ENCODE results near the gene RNF34.

The RNF34 gene

GRCh38 chr12:121365416-121366062 is 34.4 kb upstream of the RNF34 start:
- TF ChIP-seq POLR2AphosphoS5 (IDR thresholded peaks at IDR 0.05; ENCODE audit: low read depth, low read length) (no peak), TAF1 (IDR thresholded peaks at IDR 0.05; ENCODE audit: borderline replicate concordance, insufficient read depth, low read length) (no peak), REST (IDR thresholded peaks at IDR 0.05; ENCODE audit: insufficient read depth in 1 of 2, low read depth in 2 of 2, low read length in 2 of 2) (no peak), SIN3A (IDR thresholded peaks at IDR 0.05; ENCODE audit: borderline replicate concordance, insufficient read depth, low read length) (no peak), FOXP2 (optimal IDR thresholded peaks at IDR 0.05; ENCODE audit: borderline replicate concordance, extremely low read depth, extremely low read length, insufficient read depth) (no peak)

DNA sequence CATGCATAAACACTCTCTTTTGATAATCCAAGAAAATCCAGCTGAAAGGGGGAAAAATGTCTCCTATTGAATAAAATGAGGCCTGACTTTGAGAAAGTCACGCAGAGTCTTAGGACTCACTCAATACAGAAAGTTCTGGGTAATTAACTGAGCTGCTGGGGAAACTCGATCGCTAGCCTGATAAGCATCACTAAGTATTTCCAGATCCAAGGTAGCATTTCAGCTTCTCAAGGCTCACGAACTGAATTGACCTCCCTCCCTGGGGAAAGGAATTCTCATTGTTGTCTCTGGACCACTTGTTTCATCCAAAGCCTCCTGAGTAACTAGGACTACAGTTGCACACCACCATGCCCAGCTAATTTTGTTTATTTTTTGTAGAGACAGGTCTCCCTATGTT is 33.9 kb upstream of the RNF34 start:
- no peak for TF ChIP-seq POLR2AphosphoS5 (IDR thresholded peaks at IDR 0.05; ENCODE audit: low read depth, low read length)
- no peak for TF ChIP-seq SIN3A (IDR thresholded peaks at IDR 0.05; ENCODE audit: borderline replicate concordance, insufficient read depth, low read length)
- no peak for TF ChIP-seq FOXP2 (optimal IDR thresholded peaks at IDR 0.05; ENCODE audit: borderline replicate concordance, extremely low read depth, extremely low read length, insufficient read depth)
- no peak for TF ChIP-seq TAF1 (IDR thresholded peaks at IDR 0.05; ENCODE audit: borderline replicate concordance, insufficient read depth, low read length)
- no peak for TF ChIP-seq REST (IDR thresholded peaks at IDR 0.05; ENCODE audit: insufficient read depth in 1 of 2, low read depth in 2 of 2, low read length in 2 of 2)

DNA sequence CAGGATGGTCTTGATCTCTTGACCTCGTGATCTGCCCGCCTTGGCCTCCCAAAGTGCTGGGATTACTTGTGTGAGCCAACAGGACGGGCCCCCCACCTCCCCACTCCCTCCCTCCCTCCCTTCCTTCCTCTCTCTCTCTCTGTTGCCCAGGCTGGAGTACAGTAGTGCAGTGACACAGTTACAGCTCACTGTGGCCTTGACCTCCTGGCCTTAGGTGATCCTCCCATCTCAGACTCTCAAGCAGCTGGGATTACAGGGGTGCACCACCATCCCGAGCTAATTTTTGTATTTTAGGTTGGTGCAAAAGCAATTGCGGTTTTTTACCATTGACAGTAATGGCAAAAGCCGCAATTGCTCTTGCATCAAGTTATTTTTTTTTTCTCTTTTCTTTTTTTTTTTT is 28.5 kb upstream of the RNF34 start:
- TF ChIP-seq FOXP2 (optimal IDR thresholded peaks at IDR 0.05; ENCODE audit: borderline replicate concordance, extremely low read depth, extremely low read length, insufficient read depth): no peak
- no peak for TF ChIP-seq REST (IDR thresholded peaks at IDR 0.05; ENCODE audit: insufficient read depth in 1 of 2, low read depth in 2 of 2, low read length in 2 of 2)
- TF ChIP-seq TAF1 (IDR thresholded peaks at IDR 0.05; ENCODE audit: borderline replicate concordance, insufficient read depth, low read length): no peak
- TF ChIP-seq POLR2AphosphoS5 (IDR thresholded peaks at IDR 0.05; ENCODE audit: low read depth, low read length): no peak
- TF ChIP-seq SIN3A (IDR thresholded peaks at IDR 0.05; ENCODE audit: borderline replicate concordance, insufficient read depth, low read length): no peak

DNA sequence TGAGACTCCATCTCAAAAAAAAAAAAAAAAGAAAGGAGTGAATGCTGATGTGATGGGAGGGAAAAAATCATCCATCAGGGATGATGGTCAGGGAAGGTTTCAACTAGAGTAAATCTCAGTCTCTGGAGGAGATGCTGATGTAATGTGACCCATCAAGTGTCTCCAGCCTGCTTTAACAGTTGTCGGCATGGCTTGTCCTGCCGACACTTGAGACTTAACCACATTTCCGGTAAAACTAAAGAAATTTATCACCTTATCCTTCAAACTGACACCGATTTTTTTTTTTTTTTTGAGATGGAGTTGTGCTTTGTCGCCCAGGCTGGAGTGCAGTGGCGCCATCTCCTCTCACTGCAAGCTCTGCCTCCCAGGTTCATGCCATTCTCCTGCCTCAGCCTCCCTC is 26.2 kb upstream of the RNF34 start:
- no peak for TF ChIP-seq SIN3A (IDR thresholded peaks at IDR 0.05; ENCODE audit: borderline replicate concordance, insufficient read depth, low read length)
- TF ChIP-seq REST (IDR thresholded peaks at IDR 0.05; ENCODE audit: insufficient read depth in 1 of 2, low read depth in 2 of 2, low read length in 2 of 2): no peak
- no peak for TF ChIP-seq FOXP2 (optimal IDR thresholded peaks at IDR 0.05; ENCODE audit: borderline replicate concordance, extremely low read depth, extremely low read length, insufficient read depth)
- TF ChIP-seq POLR2AphosphoS5 (IDR thresholded peaks at IDR 0.05; ENCODE audit: low read depth, low read length): no peak
- TF ChIP-seq TAF1 (IDR thresholded peaks at IDR 0.05; ENCODE audit: borderline replicate concordance, insufficient read depth, low read length): no peak

Data from PFSK-1 (cell line).